Measurements from ENCODE around the gene SAV1. TPM values are rescaled to one million over a fixed set of nuclear protein-coding genes. Genes with fewer than 3 reads are reported as not detected.

Gene SAV1
- total RNA-seq, 1 experiment from 2014 or later, result 64.1 TPM

DNA sequence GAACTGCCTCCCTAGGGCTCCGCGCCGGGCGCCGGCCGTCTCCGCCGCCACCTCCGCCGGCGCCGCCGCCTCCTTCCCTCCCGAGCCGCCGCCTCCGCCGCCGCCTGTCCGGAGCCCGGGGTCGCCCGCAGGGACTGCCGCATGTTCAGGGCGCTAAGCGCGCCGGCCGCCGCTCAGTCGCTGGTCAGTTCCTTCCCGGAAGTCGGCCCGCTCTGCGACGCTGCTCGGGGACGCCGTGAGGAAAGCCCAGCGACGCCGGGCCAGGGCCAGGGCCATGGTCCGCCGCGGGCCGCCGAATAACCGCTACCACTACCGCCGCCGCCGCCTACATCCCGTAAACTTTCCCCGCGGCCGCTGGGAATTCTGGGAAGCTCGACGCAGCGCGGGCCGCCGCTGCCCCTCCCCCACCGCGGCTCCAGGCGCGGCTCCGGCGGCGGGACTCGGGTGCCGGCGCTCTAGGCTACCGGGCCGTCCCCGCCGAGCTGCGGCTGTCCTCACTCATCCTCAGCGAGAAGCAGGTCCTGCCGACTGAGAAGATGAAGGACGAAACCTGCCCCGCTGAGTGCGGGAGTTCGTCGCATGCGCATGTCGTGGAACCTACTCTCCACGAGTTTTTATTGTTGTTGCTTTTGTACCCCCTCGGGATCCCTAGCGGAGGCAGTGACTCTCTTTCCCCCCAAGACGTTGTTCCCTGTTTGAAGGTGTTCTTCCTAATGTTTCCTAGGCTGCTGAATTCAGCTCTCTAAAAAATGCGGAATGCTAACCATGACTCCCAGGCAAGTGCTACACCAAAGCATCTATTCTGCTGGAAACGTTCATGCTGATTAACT, at the start of gene SAV1 (continued):
- TF ChIP-seq, protein P1, sequence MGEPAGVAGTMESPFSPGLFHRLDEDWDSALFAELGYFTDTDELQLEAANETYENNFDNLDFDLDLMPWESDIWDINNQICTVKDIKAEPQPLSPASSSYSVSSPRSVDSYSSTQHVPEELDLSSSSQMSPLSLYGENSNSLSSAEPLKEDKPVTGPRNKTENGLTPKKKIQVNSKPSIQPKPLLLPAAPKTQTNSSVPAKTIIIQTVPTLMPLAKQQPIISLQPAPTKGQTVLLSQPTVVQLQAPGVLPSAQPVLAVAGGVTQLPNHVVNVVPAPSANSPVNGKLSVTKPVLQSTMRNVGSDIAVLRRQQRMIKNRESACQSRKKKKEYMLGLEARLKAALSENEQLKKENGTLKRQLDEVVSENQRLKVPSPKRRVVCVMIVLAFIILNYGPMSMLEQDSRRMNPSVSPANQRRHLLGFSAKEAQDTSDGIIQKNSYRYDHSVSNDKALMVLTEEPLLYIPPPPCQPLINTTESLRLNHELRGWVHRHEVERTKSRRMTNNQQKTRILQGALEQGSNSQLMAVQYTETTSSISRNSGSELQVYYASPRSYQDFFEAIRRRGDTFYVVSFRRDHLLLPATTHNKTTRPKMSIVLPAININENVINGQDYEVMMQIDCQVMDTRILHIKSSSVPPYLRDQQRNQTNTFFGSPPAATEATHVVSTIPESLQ (CRISPR knock-in tag; IDR thresholded peaks at IDR 0.05), result no peak
- TF ChIP-seq ZBTB21 (CRISPR knock-in tag; IDR thresholded peaks at IDR 0.05; ENCODE audit: borderline replicate concordance) (peak; percentile 80; the same call in 1 of the 2 replicates), NFYB (CRISPR knock-in tag; conservative IDR thresholded peaks at IDR 0.05; ENCODE audit: low read depth) (no peak), IRF2 (CRISPR knock-in tag; IDR thresholded peaks at IDR 0.05; ENCODE audit: borderline replicate concordance, low read depth) (no peak), FOXK1 (CRISPR knock-in tag; IDR thresholded peaks at IDR 0.05) (peak; percentile 81), FOXJ3 (CRISPR knock-in tag; IDR thresholded peaks at IDR 0.05; ENCODE audit: borderline replicate concordance) (no peak), MXD4 (CRISPR knock-in tag; IDR thresholded peaks at IDR 0.05; ENCODE audit: borderline replicate concordance) (no peak), ZNF232 (CRISPR knock-in tag; IDR thresholded peaks at IDR 0.05) (0 out of 2 replicates have a peak, but pooled peaks have one; percentile 36), GRHL2 (CRISPR knock-in tag; IDR thresholded peaks at IDR 0.05; ENCODE audit: insufficient replicate concordance, severe bottlenecking) (no peak), RORB (CRISPR knock-in tag; IDR thresholded peaks at IDR 0.05) (0 out of 2 replicates have a peak, but pooled peaks have one; percentile 54), OVOL2 (CRISPR knock-in tag; IDR thresholded peaks at IDR 0.05; ENCODE audit: borderline replicate concordance) (no peak), GABPB1 (CRISPR knock-in tag; IDR thresholded peaks at IDR 0.05) (peak; percentile 64)
- TF ChIP-seq, protein P2, sequence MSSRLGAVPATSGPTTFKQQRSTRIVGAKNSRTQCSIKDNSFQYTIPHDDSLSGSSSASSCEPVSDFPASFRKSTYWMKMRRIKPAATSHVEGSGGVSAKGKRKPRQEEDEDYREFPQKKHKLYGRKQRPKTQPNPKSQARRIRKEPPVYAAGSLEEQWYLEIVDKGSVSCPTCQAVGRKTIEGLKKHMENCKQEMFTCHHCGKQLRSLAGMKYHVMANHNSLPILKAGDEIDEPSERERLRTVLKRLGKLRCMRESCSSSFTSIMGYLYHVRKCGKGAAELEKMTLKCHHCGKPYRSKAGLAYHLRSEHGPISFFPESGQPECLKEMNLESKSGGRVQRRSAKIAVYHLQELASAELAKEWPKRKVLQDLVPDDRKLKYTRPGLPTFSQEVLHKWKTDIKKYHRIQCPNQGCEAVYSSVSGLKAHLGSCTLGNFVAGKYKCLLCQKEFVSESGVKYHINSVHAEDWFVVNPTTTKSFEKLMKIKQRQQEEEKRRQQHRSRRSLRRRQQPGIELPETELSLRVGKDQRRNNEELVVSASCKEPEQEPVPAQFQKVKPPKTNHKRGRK (CRISPR knock-in tag; IDR thresholded peaks at IDR 0.05; ENCODE audit: borderline replicate concordance), result no peak
- TF ChIP-seq, protein P3, sequence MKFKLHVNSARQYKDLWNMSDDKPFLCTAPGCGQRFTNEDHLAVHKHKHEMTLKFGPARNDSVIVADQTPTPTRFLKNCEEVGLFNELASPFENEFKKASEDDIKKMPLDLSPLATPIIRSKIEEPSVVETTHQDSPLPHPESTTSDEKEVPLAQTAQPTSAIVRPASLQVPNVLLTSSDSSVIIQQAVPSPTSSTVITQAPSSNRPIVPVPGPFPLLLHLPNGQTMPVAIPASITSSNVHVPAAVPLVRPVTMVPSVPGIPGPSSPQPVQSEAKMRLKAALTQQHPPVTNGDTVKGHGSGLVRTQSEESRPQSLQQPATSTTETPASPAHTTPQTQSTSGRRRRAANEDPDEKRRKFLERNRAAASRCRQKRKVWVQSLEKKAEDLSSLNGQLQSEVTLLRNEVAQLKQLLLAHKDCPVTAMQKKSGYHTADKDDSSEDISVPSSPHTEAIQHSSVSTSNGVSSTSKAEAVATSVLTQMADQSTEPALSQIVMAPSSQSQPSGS (CRISPR knock-in tag; IDR thresholded peaks at IDR 0.05; ENCODE audit: borderline replicate concordance, low read depth), result no peak
- TF ChIP-seq, protein P4, sequence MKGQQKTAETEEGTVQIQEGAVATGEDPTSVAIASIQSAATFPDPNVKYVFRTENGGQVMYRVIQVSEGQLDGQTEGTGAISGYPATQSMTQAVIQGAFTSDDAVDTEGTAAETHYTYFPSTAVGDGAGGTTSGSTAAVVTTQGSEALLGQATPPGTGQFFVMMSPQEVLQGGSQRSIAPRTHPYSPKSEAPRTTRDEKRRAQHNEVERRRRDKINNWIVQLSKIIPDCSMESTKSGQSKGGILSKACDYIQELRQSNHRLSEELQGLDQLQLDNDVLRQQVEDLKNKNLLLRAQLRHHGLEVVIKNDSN (CRISPR knock-in tag; IDR thresholded peaks at IDR 0.05), result no peak
- TF ChIP-seq, protein P5, sequence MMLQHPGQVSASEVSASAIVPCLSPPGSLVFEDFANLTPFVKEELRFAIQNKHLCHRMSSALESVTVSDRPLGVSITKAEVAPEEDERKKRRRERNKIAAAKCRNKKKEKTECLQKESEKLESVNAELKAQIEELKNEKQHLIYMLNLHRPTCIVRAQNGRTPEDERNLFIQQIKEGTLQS (CRISPR knock-in tag; conservative IDR thresholded peaks at IDR 0.05), result no peak
- TF ChIP-seq, protein P6, sequence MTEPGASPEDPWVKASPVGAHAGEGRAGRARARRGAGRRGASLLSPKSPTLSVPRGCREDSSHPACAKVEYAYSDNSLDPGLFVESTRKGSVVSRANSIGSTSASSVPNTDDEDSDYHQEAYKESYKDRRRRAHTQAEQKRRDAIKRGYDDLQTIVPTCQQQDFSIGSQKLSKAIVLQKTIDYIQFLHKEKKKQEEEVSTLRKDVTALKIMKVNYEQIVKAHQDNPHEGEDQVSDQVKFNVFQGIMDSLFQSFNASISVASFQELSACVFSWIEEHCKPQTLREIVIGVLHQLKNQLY (CRISPR knock-in tag; IDR thresholded peaks at IDR 0.05), result no peak

DNA sequence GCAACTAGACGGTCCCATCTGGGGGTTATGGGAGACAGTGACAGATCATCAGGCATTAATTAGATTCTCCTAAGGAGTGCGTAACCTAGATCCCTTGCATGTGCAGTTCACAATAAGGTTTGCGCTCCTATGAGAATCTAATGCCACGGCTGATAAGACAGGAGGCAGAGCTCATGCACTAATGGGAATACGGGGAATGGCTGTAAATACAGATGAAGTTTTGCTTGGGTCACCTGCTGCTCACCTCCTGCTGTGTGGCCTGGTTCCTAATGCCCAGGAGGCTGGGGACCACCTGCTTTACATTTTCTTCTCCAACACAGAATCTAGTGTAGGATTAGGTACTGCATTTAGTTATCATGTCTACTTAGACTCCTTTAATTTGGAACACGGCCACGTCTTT, 49.7 kb upstream of the SAV1 start:
- ChIA-PET POLR2A (no interaction called here), CTCF (no interaction called here)
- peaks cover 4% of the 10 kb centered on the region; the same call in 1 of the 2 replicates for H3K4me1 Mint-ChIP-seq
- H3K27ac Mint-ChIP-seq, result no peak overlapping the region
- H3K4me3 Mint-ChIP-seq, result no peak overlapping the region
- H3K27me3 Mint-ChIP-seq (ENCODE audit: low read depth), result no peaks in the 10 kb centered on the region
- no peaks in the 10 kb centered on the region for H3K36me3 Mint-ChIP-seq
- no peak for ATAC-seq
- no peak for DNase-seq (ENCODE audit: low spot score)
- H3K9me3 Mint-ChIP-seq, result no peaks in the 10 kb centered on the region
- TF ChIP-seq, protein P7, sequence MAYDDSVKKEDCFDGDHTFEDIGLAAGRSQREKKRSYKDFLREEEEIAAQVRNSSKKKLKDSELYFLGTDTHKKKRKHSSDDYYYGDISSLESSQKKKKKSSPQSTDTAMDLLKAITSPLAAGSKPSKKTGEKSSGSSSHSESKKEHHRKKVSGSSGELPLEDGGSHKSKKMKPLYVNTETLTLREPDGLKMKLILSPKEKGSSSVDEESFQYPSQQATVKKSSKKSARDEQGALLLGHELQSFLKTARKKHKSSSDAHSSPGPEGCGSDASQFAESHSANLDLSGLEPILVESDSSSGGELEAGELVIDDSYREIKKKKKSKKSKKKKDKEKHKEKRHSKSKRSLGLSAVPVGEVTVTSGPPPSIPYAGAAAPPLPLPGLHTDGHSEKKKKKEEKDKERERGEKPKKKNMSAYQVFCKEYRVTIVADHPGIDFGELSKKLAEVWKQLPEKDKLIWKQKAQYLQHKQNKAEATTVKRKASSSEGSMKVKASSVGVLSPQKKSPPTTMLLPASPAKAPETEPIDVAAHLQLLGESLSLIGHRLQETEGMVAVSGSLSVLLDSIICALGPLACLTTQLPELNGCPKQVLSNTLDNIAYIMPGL (CRISPR knock-in tag; IDR thresholded peaks at IDR 0.05), result no peak
- TF ChIP-seq, protein P8, sequence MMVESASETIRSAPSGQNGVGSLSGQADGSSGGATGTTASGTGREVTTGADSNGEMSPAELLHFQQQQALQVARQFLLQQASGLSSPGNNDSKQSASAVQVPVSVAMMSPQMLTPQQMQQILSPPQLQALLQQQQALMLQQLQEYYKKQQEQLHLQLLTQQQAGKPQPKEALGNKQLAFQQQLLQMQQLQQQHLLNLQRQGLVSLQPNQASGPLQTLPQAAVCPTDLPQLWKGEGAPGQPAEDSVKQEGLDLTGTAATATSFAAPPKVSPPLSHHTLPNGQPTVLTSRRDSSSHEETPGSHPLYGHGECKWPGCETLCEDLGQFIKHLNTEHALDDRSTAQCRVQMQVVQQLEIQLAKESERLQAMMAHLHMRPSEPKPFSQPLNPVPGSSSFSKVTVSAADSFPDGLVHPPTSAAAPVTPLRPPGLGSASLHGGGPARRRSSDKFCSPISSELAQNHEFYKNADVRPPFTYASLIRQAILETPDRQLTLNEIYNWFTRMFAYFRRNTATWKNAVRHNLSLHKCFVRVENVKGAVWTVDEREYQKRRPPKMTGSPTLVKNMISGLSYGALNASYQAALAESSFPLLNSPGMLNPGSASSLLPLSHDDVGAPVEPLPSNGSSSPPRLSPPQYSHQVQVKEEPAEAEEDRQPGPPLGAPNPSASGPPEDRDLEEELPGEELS (CRISPR knock-in tag; IDR thresholded peaks at IDR 0.05), result no peak
- TF ChIP-seq, protein P9, sequence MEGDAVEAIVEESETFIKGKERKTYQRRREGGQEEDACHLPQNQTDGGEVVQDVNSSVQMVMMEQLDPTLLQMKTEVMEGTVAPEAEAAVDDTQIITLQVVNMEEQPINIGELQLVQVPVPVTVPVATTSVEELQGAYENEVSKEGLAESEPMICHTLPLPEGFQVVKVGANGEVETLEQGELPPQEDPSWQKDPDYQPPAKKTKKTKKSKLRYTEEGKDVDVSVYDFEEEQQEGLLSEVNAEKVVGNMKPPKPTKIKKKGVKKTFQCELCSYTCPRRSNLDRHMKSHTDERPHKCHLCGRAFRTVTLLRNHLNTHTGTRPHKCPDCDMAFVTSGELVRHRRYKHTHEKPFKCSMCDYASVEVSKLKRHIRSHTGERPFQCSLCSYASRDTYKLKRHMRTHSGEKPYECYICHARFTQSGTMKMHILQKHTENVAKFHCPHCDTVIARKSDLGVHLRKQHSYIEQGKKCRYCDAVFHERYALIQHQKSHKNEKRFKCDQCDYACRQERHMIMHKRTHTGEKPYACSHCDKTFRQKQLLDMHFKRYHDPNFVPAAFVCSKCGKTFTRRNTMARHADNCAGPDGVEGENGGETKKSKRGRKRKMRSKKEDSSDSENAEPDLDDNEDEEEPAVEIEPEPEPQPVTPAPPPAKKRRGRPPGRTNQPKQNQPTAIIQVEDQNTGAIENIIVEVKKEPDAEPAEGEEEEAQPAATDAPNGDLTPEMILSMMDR (IDR thresholded peaks at IDR 0.05), result no peak
